HepG2 (cell line): Measurements from ENCODE around the gene SLC25A18. TPM values are rescaled to one million over a fixed set of nuclear protein-coding genes. Genes with fewer than 3 reads are reported as not detected.

Source experiments
- AHR ChIP-seq: IDR thresholded peaks from 2 replicates; pipeline ENCODE4 v1.6.1; 2018; ENCODE audit warnings: missing genetic modification reagents, missing compliant biosample characterization
- ARNTL ChIP-seq: sonication (generic); formaldehyde crosslinking; IDR thresholded peaks from 2 replicates; pipeline ENCODE4 v1.4.0; 2020; ENCODE audit warnings: mild to moderate bottlenecking, missing genetic modification reagents
- ATAD3A ChIP-seq: sonication (generic); formaldehyde crosslinking; IDR thresholded peaks from 2 replicates; pipeline ENCODE4 v1.4.0; 2020; ENCODE audit warnings: missing genetic modification reagents
- CBX2 ChIP-seq, 2 experiments: fragments of 200-600 bp in 1 of 2; sonication (generic); formaldehyde crosslinking in 1 of 2; IDR thresholded peaks; 2 replicates each; pipeline versions ENCODE4 v1.7.0 to v1.8.1; 2018 to 2022; ENCODE audit warnings: low read depth in 2 of 2, low read length in 1 of 2, mild to moderate bottlenecking in 1 of 2, missing genetic modification reagents in 1 of 2
- FOXA3 ChIP-seq: IDR thresholded peaks from 2 replicates; pipeline ENCODE4 v1.6.1; 2016; ENCODE audit warnings: missing genetic modification reagents, missing compliant biosample characterization
- JUNB ChIP-seq: sonication (generic); formaldehyde crosslinking; IDR thresholded peaks from 2 replicates; pipeline ENCODE4 v1.8.0; 2022; ENCODE audit warnings: missing genetic modification reagents, mild to moderate bottlenecking, borderline replicate concordance
- NFE2L1 ChIP-seq: sonication (generic); formaldehyde crosslinking; IDR thresholded peaks from 2 replicates; pipeline ENCODE4 v1.4.0; 2020; ENCODE audit warnings: missing genetic modification reagents, mild to moderate bottlenecking, borderline replicate concordance
- PRMT3 ChIP-seq: sonication (generic); formaldehyde crosslinking; IDR thresholded peaks from 2 replicates; pipeline ENCODE4 v1.8.1; 2022; ENCODE audit warnings: low read depth, mild to moderate bottlenecking, moderate library complexity, missing genetic modification reagents, borderline replicate concordance
- YEATS2 ChIP-seq: sonication (generic); formaldehyde crosslinking; IDR thresholded peaks from 2 replicates; pipeline ENCODE4 v1.4.0; 2020; ENCODE audit warnings: missing genetic modification reagents, borderline replicate concordance
- ZBTB21 ChIP-seq: sonication (generic); formaldehyde crosslinking; IDR thresholded peaks from 2 replicates; pipeline ENCODE4 v1.4.0; 2020; ENCODE audit warnings: missing genetic modification reagents
- ZC3H4 ChIP-seq: sonication (generic); formaldehyde crosslinking; IDR thresholded peaks from 2 replicates; pipeline ENCODE4 v1.4.0; 2020; ENCODE audit warnings: missing genetic modification reagents, borderline replicate concordance
- ZNF230 ChIP-seq: sonication (generic); formaldehyde crosslinking; IDR thresholded peaks from 2 replicates; pipeline ENCODE4 v1.4.0; 2020; ENCODE audit warnings: mild to moderate bottlenecking, missing genetic modification reagents
- ZNF556 ChIP-seq: sonication (generic); formaldehyde crosslinking; IDR thresholded peaks from 2 replicates; pipeline ENCODE4 v1.4.0; 2020; ENCODE audit warnings: mild to moderate bottlenecking, missing genetic modification reagents, borderline replicate concordance
- ZNF674 ChIP-seq: sonication (generic); formaldehyde crosslinking; IDR thresholded peaks from 2 replicates; pipeline ENCODE4 v1.5.0; 2020; ENCODE audit warnings: low read depth, mild to moderate bottlenecking, missing genetic modification reagents
- ZNF773 ChIP-seq: sonication (generic); formaldehyde crosslinking; IDR thresholded peaks from 2 replicates; pipeline ENCODE4 v1.4.0; 2020; ENCODE audit warnings: missing genetic modification reagents, borderline replicate concordance
- polyA plus RNA-seq, 8 experiments: library from polyadenylated mRNA; depleted of rRNA in 3 of 8; stranded (reverse) in 7 of 8; unstranded in 1 of 8; fragments of >200 nt; fragmentation: Illumina TruSeq in 4 of 8; extraction: Trizol in 4 of 8; gene quantifications; 2 replicates each; pipeline versions ENCODE4 v1.2.1 to v1.2.3, GENCODE V29; 2011 to 2016; ENCODE audit warnings: low read depth in 4 of 8, missing spikeins in 1 of 8, mixed read lengths in 1 of 8; ENCODE audit not compliant: insufficient read depth in 1 of 8
- total RNA-seq, 5 experiments: library from RNA; depleted of rRNA; stranded (reverse); fragments of >200 nt; fragmentation: Illumina TruSeq; extraction: Trizol; gene quantifications; 2 replicates each; pipeline ENCODE4 v1.2.3, GENCODE V29; 2016; ENCODE audit warnings: low read depth in 1 of 5
- TF ChIP-seq, protein P1 (sequence below): IDR thresholded peaks from 2 replicates; pipeline ENCODE4 v1.6.1; 2016
- TF ChIP-seq, protein P2 (sequence below): IDR thresholded peaks from 2 replicates; pipeline ENCODE4 v1.6.1; 2018; ENCODE audit warnings: missing genetic modification reagents, mild to moderate bottlenecking, missing compliant biosample characterization
- TF ChIP-seq, protein P3 (sequence below): sonication (generic); formaldehyde crosslinking; IDR thresholded peaks from 2 replicates; pipeline ENCODE4 v1.5.0; 2020; ENCODE audit warnings: mild to moderate bottlenecking, missing genetic modification reagents, borderline replicate concordance

The SLC25A18 gene
- total and polyA plus RNA-seq, 2 of the 13 experiments (the other 11 are each of a cell fraction or from before 2014, with no cell fraction given) = 0.28 to 0.75 TPM

DNA sequence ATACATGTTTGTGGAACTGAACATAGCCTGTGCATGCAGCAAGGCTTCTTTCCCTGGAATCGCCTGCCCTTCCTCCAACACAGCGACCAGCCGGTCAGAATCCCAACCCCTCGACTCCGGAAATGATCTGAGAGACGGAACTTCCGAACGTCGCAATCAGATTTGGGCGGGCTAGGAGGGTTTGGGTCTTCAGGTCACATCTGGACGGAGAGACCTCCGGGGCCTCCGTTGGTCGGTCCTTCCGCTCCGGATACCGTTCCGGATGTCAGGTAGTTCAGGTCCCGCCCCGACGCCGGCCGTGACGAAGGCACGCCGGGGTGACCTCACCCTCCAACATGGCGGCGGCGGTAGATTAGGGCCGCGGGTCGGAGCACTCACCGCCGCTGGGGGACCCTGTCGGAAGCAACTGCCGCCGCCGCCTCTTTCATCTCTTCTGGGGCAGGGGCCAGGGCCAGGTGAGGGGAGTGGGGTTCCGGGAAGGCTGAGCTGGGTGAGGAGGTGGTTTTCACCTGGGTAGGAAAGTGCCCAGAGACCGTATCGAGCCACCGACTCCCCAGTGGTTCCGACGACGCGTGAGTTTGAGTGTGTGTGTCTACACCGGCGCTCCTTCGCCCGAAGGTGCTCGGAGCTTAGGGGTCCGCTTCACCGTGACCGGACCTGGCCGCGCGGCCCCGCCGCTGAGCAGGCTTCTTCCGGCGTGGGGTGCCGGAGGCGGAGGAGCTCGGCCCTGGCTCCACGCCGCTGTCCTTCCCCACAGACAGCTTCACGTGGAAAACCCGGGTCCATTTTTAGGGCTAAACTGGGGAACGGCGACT lies 75.3 kb downstream of the SLC25A18 start, which contains the start of gene BCL2L13 (continued):
- TF ChIP-seq CBX2 (IDR thresholded peaks at IDR 0.05; ENCODE audit: low read depth, low read length) = no peak
- no peak for TF ChIP-seq CBX2 (CRISPR knock-in tag; IDR thresholded peaks at IDR 0.05; ENCODE audit: low read depth)
- 0 out of 2 replicates have a peak, but pooled peaks have one; percentile 59 for TF ChIP-seq NFE2L1 (CRISPR knock-in tag)
- 0 out of 2 replicates have a peak, but pooled peaks have one; percentile 9 for TF ChIP-seq AHR (CRISPR knock-in tag)
- no peak; the same call in 1 of the 2 replicates for TF ChIP-seq ZNF230 (CRISPR knock-in tag)
- TF ChIP-seq ZNF556 (CRISPR knock-in tag) = peak; percentile 48; the same call in 1 of the 2 replicates
- TF ChIP-seq ZBTB21 = peak; percentile 94
- TF ChIP-seq ARNTL (CRISPR knock-in tag) = no peak
- no peak for TF ChIP-seq ZNF674 (CRISPR knock-in tag)
- peak; percentile 43; the same call in 1 of the 2 replicates for TF ChIP-seq FOXA3 (CRISPR knock-in tag)
- peak; percentile 79; the same call in 1 of the 2 replicates for TF ChIP-seq PRMT3 (CRISPR knock-in tag)
- no peak for TF ChIP-seq ATAD3A (CRISPR knock-in tag)
- no peak for TF ChIP-seq ZNF773
- TF ChIP-seq, protein P1, sequence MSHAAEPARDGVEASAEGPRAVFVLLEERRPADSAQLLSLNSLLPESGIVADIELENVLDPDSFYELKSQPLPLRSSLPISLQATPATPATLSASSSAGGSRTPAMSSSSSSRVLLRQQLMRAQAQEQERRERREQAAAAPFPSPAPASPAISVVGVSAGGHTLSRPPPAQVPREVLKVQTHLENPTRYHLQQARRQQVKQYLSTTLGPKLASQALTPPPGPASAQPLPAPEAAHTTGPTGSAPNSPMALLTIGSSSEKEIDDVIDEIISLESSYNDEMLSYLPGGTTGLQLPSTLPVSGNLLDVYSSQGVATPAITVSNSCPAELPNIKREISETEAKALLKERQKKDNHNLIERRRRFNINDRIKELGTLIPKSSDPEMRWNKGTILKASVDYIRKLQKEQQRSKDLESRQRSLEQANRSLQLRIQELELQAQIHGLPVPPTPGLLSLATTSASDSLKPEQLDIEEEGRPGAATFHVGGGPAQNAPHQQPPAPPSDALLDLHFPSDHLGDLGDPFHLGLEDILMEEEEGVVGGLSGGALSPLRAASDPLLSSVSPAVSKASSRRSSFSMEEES (CRISPR knock-in tag) = no peak
- TF ChIP-seq ZC3H4 (CRISPR knock-in tag) = no peak
- no peak for TF ChIP-seq JUNB (CRISPR knock-in tag)
- TF ChIP-seq, protein P2, sequence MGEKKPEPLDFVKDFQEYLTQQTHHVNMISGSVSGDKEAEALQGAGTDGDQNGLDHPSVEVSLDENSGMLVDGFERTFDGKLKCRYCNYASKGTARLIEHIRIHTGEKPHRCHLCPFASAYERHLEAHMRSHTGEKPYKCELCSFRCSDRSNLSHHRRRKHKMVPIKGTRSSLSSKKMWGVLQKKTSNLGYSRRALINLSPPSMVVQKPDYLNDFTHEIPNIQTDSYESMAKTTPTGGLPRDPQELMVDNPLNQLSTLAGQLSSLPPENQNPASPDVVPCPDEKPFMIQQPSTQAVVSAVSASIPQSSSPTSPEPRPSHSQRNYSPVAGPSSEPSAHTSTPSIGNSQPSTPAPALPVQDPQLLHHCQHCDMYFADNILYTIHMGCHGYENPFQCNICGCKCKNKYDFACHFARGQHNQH (CRISPR knock-in tag) = peak; percentile 65
- peak; percentile 68; the same call in 1 of the 2 replicates for TF ChIP-seq YEATS2 (CRISPR knock-in tag)
- TF ChIP-seq, protein P3, sequence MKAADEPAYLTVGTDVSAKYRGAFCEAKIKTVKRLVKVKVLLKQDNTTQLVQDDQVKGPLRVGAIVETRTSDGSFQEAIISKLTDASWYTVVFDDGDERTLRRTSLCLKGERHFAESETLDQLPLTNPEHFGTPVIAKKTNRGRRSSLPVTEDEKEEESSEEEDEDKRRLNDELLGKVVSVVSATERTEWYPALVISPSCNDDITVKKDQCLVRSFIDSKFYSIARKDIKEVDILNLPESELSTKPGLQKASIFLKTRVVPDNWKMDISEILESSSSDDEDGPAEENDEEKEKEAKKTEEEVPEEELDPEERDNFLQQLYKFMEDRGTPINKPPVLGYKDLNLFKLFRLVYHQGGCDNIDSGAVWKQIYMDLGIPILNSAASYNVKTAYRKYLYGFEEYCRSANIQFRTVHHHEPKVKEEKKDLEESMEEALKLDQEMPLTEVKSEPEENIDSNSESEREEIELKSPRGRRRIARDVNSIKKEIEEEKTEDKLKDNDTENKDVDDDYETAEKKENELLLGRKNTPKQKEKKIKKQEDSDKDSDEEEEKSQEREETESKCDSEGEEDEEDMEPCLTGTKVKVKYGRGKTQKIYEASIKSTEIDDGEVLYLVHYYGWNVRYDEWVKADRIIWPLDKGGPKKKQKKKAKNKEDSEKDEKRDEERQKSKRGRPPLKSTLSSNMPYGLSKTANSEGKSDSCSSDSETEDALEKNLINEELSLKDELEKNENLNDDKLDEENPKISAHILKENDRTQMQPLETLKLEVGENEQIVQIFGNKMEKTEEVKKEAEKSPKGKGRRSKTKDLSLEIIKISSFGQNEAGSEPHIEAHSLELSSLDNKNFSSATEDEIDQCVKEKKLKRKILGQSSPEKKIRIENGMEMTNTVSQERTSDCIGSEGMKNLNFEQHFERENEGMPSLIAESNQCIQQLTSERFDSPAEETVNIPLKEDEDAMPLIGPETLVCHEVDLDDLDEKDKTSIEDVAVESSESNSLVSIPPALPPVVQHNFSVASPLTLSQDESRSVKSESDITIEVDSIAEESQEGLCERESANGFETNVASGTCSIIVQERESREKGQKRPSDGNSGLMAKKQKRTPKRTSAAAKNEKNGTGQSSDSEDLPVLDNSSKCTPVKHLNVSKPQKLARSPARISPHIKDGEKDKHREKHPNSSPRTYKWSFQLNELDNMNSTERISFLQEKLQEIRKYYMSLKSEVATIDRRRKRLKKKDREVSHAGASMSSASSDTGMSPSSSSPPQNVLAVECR = peak; percentile 84
